Stimulated activated naive CD8-positive, alpha-beta T cell treated with anti-CD3 and anti-CD28 coated beads, Interleukin-15, amount 100 ng/mL, for 72 hours (primary cell): ENCODE measurements around the gene C16orf74.

ENCODE experiments used
- ATAC-seq: fragments of 150-1000 bp; cut with Tn5 transposase; 2 replicates; pipeline ENCODE4 v1.10.0; 2021; ENCODE audit warnings: mild to moderate bottlenecking, moderate library complexity
- DNase-seq, 2 donors: peaks; one replicate each; pipeline ENCODE4 v3.0.0; 2021 to 2022
- H3K27ac Mint-ChIP-seq, 2 donors: one replicate each; pipeline ENCODE4 v1.8.0; 2022; ENCODE audit warnings: mild to moderate bottlenecking in 2 of 2, mixed read lengths in 2 of 2, moderate library complexity in 2 of 2
- H3K27me3 Mint-ChIP-seq: one replicate; pipeline ENCODE4 v1.8.0; 2022; ENCODE audit warnings: mixed read lengths
- H3K4me1 Mint-ChIP-seq: one replicate; pipeline ENCODE4 v1.8.0; 2022; ENCODE audit warnings: mild to moderate bottlenecking, mixed read lengths
- H3K4me3 Mint-ChIP-seq, 2 donors: one replicate each; pipeline ENCODE4 v1.8.0; 2022; ENCODE audit warnings: mild to moderate bottlenecking in 2 of 2, mixed read lengths in 2 of 2, moderate library complexity in 1 of 2
- H3K9me3 Mint-ChIP-seq, 2 donors: one replicate each; pipeline ENCODE4 v1.8.0; 2022; ENCODE audit warnings: mixed read lengths in 2 of 2

C16orf74 gene

DNA sequence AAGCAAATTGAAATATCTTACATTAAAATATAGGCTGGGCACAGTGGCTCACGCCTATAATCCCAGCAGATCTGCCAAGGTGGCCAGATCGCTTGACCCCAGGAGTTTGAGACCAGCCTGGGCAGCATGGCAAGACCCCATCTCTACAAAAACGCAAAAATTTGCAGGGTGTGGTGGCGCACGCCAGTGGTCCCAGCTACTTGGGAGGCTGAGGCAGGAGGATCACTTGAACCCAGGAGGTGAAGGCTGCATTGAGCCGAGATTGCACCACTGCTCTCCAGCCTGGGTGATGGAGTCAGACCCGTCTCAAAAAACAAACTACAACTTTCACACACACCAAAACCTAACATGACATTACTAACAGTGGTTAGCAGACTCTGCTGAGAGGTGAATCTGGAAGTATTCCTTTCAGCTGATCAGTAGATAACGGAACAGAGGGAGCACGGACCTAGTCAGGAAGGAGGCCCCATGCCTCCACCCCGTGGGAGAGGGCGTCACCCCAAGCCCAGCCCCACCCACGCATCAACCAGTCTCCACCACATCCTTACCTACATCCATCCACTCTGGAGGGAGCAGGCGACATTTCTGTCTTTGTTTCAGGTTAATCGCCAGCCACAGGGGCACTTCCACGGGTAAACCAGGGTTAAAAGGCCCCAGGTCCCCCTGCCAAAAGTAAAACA is 63.8 kb downstream of the C16orf74 start:
- peak in 1 of 2 donors; percentile 40 for DNase-seq
- peaks cover 15% of the 10 kb centered on the region for H3K27me3 Mint-ChIP-seq
- no peaks in the 10 kb centered on the region for H3K9me3 Mint-ChIP-seq
- H3K4me3 Mint-ChIP-seq: peak overlapping the region; percentile 90 to 92
- H3K4me1 Mint-ChIP-seq: peaks cover 32% of the 10 kb centered on the region
- peak; percentile 33 for ATAC-seq
- H3K27ac Mint-ChIP-seq: no peak overlapping the region

DNA sequence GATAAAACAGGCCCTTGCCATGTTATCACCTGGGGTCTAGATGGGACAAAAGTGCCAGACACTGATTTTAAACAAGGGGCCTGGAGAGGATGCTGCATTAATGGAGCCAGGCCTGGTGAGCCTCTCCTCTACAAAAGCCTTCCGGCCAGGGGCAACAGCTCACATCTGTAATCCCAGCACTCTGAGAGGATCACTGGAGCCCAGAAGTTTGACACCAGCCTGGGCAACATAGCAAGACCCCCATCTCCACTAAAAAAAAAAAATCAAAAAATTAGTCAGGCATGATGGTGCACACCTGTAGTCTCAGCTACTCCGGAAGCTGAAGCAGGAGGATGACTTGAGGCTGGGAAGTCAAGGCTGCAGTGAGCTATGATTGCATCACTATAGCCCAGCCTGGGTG is 65.6 kb downstream of the C16orf74 start:
- Mint-ChIP-seq H3K27ac (no peak overlapping the region), H3K4me1 (peaks cover 36% of the 10 kb centered on the region), H3K27me3 (peaks cover 4% of the 10 kb centered on the region), H3K9me3 (no peaks in the 10 kb centered on the region), H3K4me3 (no peak overlapping the region)
- DNase-seq: no peak
- ATAC-seq: no peak

DNA sequence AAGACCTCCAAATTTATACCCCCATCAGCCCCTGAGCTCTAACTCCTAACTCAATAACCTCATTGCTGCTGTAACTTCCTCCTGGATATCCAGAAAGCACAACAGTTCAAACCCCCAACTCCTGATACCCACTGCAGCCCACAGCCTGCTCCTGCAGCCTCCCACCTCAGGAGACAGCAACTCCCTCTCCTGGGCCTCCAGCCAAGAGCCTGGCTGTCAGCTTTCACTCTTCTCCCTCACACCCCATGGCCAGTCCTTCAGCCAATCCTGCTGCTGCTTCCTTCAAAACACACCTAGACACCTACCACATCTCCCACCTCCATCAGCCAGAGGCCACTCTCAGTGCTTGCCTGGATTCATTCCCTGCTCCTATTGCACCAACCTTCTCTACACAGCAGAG is 67.5 kb downstream of the C16orf74 start:
- Mint-ChIP-seq H3K4me3 (no peak overlapping the region), H3K27me3 (no peaks in the 10 kb centered on the region), H3K4me1 (peaks cover 29% of the 10 kb centered on the region), H3K9me3 (no peaks in the 10 kb centered on the region), H3K27ac (no peak overlapping the region)
- no peak for DNase-seq
- no peak for ATAC-seq

DNA sequence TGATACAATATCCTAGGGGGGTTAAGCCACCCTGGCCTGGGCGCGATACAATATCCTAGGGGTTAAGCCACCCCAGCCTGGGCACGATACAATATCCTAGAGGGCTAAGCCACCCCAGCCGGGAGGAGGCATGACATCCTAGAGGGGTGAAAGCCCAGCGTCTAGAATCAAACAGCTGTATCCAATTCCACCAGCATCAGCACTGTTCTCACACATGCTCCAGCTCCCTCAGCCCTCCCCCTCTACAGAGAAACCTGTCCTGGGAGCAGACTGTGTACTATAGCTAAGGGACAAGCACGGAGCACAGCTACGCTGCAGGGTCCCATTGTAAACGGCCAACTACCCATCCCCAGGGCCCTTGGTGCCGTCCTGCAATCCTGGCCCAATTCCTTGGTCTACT is 68.4 kb downstream of the C16orf74 start:
- DNase-seq (no peak), ATAC-seq (no peak)
- Mint-ChIP-seq H3K27ac (no peak overlapping the region), H3K27me3 (no peaks in the 10 kb centered on the region), H3K4me3 (no peak overlapping the region), H3K9me3 (no peaks in the 10 kb centered on the region), H3K4me1 (peaks cover 23% of the 10 kb centered on the region)

GRCh38 chr16:85681255-85681654 is 69.6 kb downstream of the C16orf74 start:
- Mint-ChIP-seq H3K27me3 (no peaks in the 10 kb centered on the region), H3K9me3 (no peaks in the 10 kb centered on the region), H3K27ac (no peak overlapping the region), H3K4me1 (peaks cover 12% of the 10 kb centered on the region), H3K4me3 (no peak overlapping the region)
- DNase-seq (no peak), ATAC-seq (no peak)

DNA sequence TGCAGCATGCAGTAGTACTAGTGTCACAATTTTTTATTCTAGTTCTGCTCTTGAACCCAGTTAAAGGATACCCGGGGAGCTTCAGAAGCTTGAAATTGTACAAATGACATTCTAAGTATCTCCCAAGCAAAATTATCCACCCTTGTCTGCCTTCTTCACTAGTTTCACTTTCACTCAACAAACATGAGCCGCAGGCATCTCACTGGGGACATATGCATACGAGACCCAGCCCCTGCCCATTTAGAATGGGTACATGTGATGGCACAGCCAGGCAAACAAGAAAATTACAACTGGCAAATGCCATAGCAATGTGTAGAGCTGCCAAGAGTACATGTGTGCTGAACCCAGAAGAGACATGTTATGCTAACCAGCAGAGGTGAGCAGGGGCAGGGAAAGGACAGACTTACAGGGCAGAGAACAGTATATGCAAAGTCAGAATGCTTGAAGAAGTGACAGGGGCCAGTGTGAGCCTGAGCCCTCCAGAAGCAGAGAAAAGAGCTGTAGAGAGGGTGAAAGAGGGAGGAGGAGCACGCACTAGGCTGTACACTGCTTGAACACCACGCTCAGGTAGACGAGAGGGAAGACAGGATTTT is 70.4 kb downstream of the C16orf74 start:
- ATAC-seq (no peak), DNase-seq (no peak)
- no peak overlapping the region for H3K4me3 Mint-ChIP-seq
- no peaks in the 10 kb centered on the region for H3K9me3 Mint-ChIP-seq
- peak overlapping the region; percentile 30 to 61 for H3K27ac Mint-ChIP-seq
- peaks cover 8% of the 10 kb centered on the region for H3K4me1 Mint-ChIP-seq
- H3K27me3 Mint-ChIP-seq: no peaks in the 10 kb centered on the region

DNA sequence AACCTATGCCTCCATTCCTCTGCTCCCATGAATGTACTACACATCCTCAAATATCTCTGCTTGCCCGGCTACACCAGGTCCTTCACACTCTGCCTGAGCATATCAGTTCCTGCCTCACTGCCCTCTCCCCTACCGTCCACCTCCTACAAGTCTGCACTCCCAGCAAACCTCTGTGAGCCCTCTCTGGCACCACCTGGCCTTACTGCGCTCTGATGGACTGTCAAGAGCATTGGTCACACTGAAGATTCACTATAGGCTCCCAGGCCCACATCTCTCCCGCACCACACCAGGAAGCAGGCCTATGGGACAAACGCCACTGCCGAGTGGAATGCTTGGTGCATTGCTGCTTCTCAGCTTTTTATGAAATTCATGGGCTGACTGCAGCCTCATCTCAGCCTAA is 71.0 kb downstream of the C16orf74 start:
- H3K4me1 Mint-ChIP-seq: peaks cover 14% of the 10 kb centered on the region
- H3K4me3 Mint-ChIP-seq: no peak overlapping the region
- no peak overlapping the region for H3K27ac Mint-ChIP-seq
- no peaks in the 10 kb centered on the region for H3K27me3 Mint-ChIP-seq
- DNase-seq (no peak), ATAC-seq (no peak)
- H3K9me3 Mint-ChIP-seq: no peaks in the 10 kb centered on the region

DNA sequence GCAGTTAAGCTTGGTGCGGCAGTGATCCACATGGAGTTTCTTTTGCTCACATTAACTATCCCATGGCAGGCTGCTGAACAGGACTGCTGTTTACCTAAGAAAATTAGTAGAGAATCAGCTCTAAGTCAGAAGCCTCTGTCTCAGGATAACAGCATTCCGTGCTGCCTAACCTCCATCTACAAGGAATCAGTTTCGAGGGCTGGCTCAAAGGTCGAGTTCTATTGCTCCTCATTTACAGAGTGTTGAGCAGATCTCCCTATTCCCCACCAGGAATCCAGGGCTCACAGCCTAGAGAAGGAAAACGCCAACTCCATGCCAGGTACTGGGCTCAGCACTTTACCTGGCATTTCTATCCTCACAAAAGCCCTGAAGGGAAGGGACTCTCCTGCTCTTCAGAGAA is 72.1 kb downstream of the C16orf74 start:
- Mint-ChIP-seq H3K4me1 (peaks cover 20% of the 10 kb centered on the region), H3K4me3 (no peak overlapping the region), H3K27ac (peak overlapping the region in 1 of 2 donors; percentile 57), H3K27me3 (no peaks in the 10 kb centered on the region), H3K9me3 (no peaks in the 10 kb centered on the region)
- DNase-seq: no peak
- no peak for ATAC-seq

DNA sequence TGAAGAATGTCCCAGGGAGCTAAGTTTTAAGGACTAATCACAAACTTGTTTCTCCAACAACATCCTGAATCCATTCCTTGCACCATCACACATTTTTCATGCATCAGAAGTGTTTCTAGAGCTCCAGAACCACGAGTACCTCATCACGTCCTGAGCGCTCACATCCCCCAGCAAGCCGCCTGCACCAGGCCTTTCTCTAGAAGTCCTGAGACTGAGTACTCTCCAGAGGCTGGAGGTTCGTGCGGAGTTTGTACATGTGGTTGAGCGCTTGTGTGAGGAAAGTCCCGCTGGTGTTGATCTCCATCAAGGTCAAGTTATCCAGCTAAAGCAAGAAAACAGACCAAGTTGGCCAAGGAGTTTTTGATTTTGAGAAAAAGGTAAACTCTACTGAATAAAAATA is 72.9 kb downstream of the C16orf74 start:
- Mint-ChIP-seq H3K4me1 (peaks cover 20% of the 10 kb centered on the region), H3K9me3 (no peaks in the 10 kb centered on the region), H3K27me3 (no peaks in the 10 kb centered on the region), H3K27ac (no peak overlapping the region), H3K4me3 (no peak overlapping the region)
- DNase-seq (no peak), ATAC-seq (no peak)

DNA sequence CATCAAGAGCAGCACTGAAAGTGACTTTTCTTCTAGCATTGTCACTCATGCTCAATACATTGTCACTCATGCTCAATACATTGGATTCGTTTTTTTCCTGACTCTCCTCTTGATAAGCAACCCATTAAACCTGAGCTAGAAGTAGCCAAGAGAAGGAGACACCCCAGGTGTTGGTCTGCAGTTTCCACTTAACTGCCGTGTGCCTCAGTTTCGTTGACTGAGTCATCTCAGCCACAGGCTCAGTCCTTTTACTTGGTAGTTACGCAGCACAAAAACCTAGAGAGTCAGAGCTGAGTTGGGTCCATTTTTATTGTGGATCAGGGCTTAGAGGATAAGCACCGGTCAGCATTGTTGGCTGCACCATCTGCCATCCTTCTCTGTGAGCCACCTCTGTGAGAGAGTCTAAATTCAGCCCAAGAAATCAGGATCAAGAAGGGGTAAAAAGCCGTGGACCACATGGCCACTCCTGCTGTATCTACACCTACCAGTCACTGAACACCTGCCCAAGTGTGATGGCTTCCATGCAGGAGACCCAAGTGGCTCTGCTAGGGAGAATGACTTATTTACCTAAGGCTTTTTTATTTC is 73.4 kb downstream of the C16orf74 start:
- no peak overlapping the region for H3K4me3 Mint-ChIP-seq
- DNase-seq (no peak), ATAC-seq (no peak)
- H3K27ac Mint-ChIP-seq: peak overlapping the region in 1 of 2 donors; percentile 46
- peaks cover 20% of the 10 kb centered on the region for H3K4me1 Mint-ChIP-seq
- no peaks in the 10 kb centered on the region for H3K9me3 Mint-ChIP-seq
- no peaks in the 10 kb centered on the region for H3K27me3 Mint-ChIP-seq

GRCh38 chr16:85676466-85676865 is 74.4 kb downstream of the C16orf74 start:
- Mint-ChIP-seq H3K27ac (no peak overlapping the region), H3K4me1 (peaks cover 20% of the 10 kb centered on the region), H3K27me3 (no peaks in the 10 kb centered on the region), H3K9me3 (no peaks in the 10 kb centered on the region), H3K4me3 (no peak overlapping the region)
- no peak for DNase-seq
- ATAC-seq: no peak

DNA sequence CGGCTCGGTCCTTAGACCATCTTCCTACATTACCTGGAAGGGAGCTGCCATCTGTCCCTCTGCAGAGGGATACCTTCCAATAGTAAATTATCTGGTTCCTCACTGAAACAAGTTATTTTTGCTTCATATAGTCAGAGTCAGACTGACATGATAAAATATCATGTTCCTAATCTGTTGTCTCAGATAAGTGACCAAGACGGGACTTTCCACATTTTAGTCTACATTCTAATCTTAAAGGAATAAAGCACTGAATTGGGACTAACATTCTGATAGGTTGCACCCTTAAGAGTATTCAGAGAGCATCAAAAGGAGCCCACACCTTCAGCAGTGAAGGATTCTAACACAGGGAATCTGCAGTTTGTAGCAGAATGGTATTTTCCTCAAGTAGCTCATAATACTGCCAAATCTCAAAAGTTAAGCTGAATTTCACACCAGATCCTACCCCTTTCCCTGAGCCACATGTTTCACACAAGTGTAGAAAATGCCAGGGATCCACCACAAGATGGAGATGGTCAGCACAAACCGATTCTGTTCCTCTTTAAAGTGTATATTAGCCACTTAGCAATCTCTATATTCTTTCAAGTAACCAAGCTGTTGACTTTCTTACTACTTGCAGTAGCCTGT is 75.5 kb downstream of the C16orf74 start:
- no peak overlapping the region for H3K4me3 Mint-ChIP-seq
- peaks cover 16% of the 10 kb centered on the region for H3K4me1 Mint-ChIP-seq
- peak overlapping the region in 1 of 2 donors; percentile 78 for H3K27ac Mint-ChIP-seq
- DNase-seq (no peak), ATAC-seq (no peak)
- no peaks in the 10 kb centered on the region for H3K27me3 Mint-ChIP-seq
- no peaks in the 10 kb centered on the region for H3K9me3 Mint-ChIP-seq

GRCh38 chr16:85674828-85675227 is 76.1 kb downstream of the C16orf74 start:
- peak; percentile 42 for ATAC-seq
- peaks cover 16% of the 10 kb centered on the region for H3K4me1 Mint-ChIP-seq
- H3K9me3 Mint-ChIP-seq: no peaks in the 10 kb centered on the region
- DNase-seq: no peak
- H3K27me3 Mint-ChIP-seq: no peaks in the 10 kb centered on the region
- H3K27ac Mint-ChIP-seq: peak overlapping the region in 1 of 2 donors; percentile 57
- H3K4me3 Mint-ChIP-seq: no peak overlapping the region

GRCh38 chr16:85674418-85674755 is 76.5 kb downstream of the C16orf74 start:
- Mint-ChIP-seq H3K4me1 (peaks cover 16% of the 10 kb centered on the region), H3K27ac (peak overlapping the region; percentile 35 to 89), H3K4me3 (no peak overlapping the region), H3K27me3 (no peaks in the 10 kb centered on the region), H3K9me3 (no peaks in the 10 kb centered on the region)
- ATAC-seq (no peak), DNase-seq (no peak)

DNA sequence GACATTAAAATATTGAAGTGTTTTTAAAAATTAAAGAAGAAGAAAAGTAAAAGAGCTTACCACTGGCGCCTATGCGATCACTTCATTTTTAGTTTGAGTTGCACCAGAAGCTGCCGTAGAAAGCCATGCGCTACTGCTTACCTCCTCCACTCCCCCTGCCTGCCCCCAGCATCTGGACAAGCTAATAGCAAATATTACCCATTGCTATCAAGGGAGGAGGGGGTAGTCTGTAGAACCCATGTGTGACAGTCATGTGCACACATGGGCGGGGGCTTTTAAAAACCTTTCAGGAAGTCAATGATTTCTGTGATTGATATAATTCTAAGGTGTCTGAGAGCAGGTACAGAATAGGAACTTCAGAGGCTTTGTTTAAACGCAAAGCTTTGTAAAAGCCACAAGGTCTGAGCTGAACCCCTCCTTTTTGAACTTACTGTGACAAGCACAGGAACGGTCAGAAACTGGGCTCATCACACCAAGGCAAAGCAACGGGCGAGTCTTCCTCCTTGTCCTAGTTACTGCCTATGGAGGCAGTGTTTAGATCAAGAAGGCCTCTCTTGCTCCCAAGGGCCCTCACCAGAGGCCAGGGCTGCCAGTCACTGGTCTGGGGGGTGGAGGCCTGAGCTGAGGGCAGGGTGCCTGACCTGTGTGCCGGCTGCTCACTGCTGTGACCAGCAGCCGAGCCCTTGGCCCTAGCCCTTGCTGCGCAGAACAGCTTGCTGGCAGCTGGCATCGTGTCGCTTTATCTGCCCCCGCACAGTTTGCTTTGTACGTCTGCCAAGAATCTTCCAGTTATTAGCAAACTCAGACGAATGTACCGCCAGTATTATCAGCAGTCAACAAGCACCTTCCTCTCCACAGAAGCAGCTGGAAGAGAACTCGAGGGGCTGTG is 77.1 kb downstream of the C16orf74 start:
- H3K9me3 Mint-ChIP-seq: no peaks in the 10 kb centered on the region
- H3K4me3 Mint-ChIP-seq: no peak overlapping the region
- H3K27ac Mint-ChIP-seq: peak overlapping the region; percentile 35 to 89
- DNase-seq: no peak
- no peaks in the 10 kb centered on the region for H3K27me3 Mint-ChIP-seq
- no peak for ATAC-seq
- peaks cover 16% of the 10 kb centered on the region for H3K4me1 Mint-ChIP-seq
